Liver (tissue), 9 donors: ENCODE data around the gene FAM169A. TPM values are rescaled to one million over a fixed set of nuclear protein-coding genes. Genes with fewer than 3 reads are reported as not detected.
A peak's percentile ranks its signal among the peaks of the same experiment; 100 is the strongest.

Experiments
- DNase-seq: peaks from one replicate; pipeline ENCODE4 v3.0.0-alpha.2; 2017; ENCODE audit warnings: low spot score
- H3K27ac ChIP-seq, 2 donors: one replicate each; pipeline ENCODE4 v1.7.0; 2013; ENCODE audit warnings: inconsistent platforms in 2 of 2, low read length in 2 of 2, control low read depth in 1 of 2, low read depth in 1 of 2, mild to moderate bottlenecking in 1 of 2
- H3K27me3 ChIP-seq, 4 donors: one replicate each; pipeline versions ENCODE4 v1.6.1 to v1.7.0; 2013; ENCODE audit warnings: low read length in 3 of 4, inconsistent platforms in 1 of 4, mild to moderate bottlenecking in 1 of 4, moderate library complexity in 1 of 4; ENCODE audit not compliant: control insufficient read depth in 4 of 4, insufficient read depth in 4 of 4
- H3K36me3 ChIP-seq, 4 donors: one replicate each; pipeline versions ENCODE4 v1.6.1 to v1.7.0; 2013; ENCODE audit warnings: low read length in 3 of 4, mild to moderate bottlenecking in 3 of 4, low read depth in 1 of 4, moderate library complexity in 1 of 4; ENCODE audit not compliant: control insufficient read depth in 4 of 4, insufficient read depth in 3 of 4
- H3K4me1 ChIP-seq, 4 donors: one replicate each; pipeline versions ENCODE4 v1.6.1 to v1.7.0; 2013; ENCODE audit warnings: low read length in 3 of 4, mild to moderate bottlenecking in 3 of 4, moderate library complexity in 1 of 4; ENCODE audit not compliant: control insufficient read depth in 4 of 4, insufficient read depth in 4 of 4
- H3K4me3 ChIP-seq, 3 donors: one replicate each; pipeline versions ENCODE4 v1.6.1 to v1.7.0; 2013; ENCODE audit warnings: low read length in 3 of 3, control low read depth in 1 of 3, low read depth in 1 of 3, mild to moderate bottlenecking in 1 of 3
- H3K9ac ChIP-seq, 2 donors: one replicate each; pipeline ENCODE4 v1.7.0; 2013; ENCODE audit warnings: low read length in 2 of 2, mild to moderate bottlenecking in 2 of 2, moderate library complexity in 2 of 2, control low read depth in 1 of 2, low read depth in 1 of 2
- H3K9me3 ChIP-seq, 4 donors: one replicate each; pipeline versions ENCODE4 v1.6.1 to v1.7.0; 2013; ENCODE audit warnings: low read length in 3 of 4; ENCODE audit not compliant: control insufficient read depth in 4 of 4
- ATF3 ChIP-seq: IDR thresholded peaks from 2 replicates; pipeline ENCODE4 v1.6.1; 2016; ENCODE audit warnings: antibody characterized with exemption
- CTCF ChIP-seq: fragments of 150-350 bp; IDR thresholded peaks from 2 replicates; pipeline ENCODE4 v1.5.1; 2017; ENCODE audit warnings: improper control_type of control experiment, low read depth, low read length; ENCODE audit not compliant: missing input control
- EGR1 ChIP-seq, 2 donors: IDR thresholded peaks; 2 replicates each; pipeline ENCODE4 v1.6.1; 2016 to 2018; ENCODE audit warnings: antibody characterized with exemption in 2 of 2, low read depth in 2 of 2
- FOXA1 ChIP-seq: IDR thresholded peaks from 2 replicates; pipeline ENCODE4 v1.6.1; 2016; ENCODE audit warnings: antibody characterized with exemption
- HNF4A ChIP-seq, 2 donors: conservative IDR thresholded peaks; 2 replicates each; pipeline ENCODE4 v1.6.1; 2016; ENCODE audit warnings: antibody characterized with exemption in 2 of 2, mild to moderate bottlenecking in 2 of 2
- JUND ChIP-seq, 2 donors: IDR thresholded peaks; 2 replicates each; pipeline ENCODE4 v1.6.1; 2016; ENCODE audit warnings: antibody characterized with exemption in 2 of 2
- MAX ChIP-seq: IDR thresholded peaks from 2 replicates; pipeline ENCODE4 v1.6.1; 2016; ENCODE audit warnings: antibody characterized with exemption
- RAD21 ChIP-seq, 2 donors: IDR thresholded peaks; 2 replicates each; pipeline ENCODE4 v1.6.1; 2016; ENCODE audit warnings: antibody characterized with exemption in 2 of 2, mild to moderate bottlenecking in 2 of 2
- REST ChIP-seq: IDR thresholded peaks from 2 replicates; pipeline ENCODE4 v1.6.1; 2016; ENCODE audit warnings: antibody characterized with exemption, mild to moderate bottlenecking
- SP1 ChIP-seq: IDR thresholded peaks from 2 replicates; pipeline ENCODE4 v1.6.1; 2018; ENCODE audit warnings: antibody characterized with exemption, mild to moderate bottlenecking
- TAF1 ChIP-seq: conservative IDR thresholded peaks from 2 replicates; pipeline ENCODE4 v1.6.1; 2016; ENCODE audit warnings: antibody characterized with exemption, mild to moderate bottlenecking
- YY1 ChIP-seq: IDR thresholded peaks from 2 replicates; pipeline ENCODE4 v1.6.1; 2016; ENCODE audit warnings: antibody characterized with exemption, mild to moderate bottlenecking
- ZBTB33 ChIP-seq: IDR thresholded peaks from 2 replicates; pipeline ENCODE4 v1.6.1; 2016; ENCODE audit warnings: antibody characterized with exemption
- WGBS: extraction: QIAGEN DNeasy Blood & Tissue Kit; methylation state at CpG from one replicate; pipeline ENCODE4 v1.1.7; 2013; 5-methylcytosine and 5-hydroxymethylcytosine counted together
- polyA plus RNA-seq, 2 donors: library from polyadenylated mRNA; stranded (reverse) in 1 of 2; unstranded in 1 of 2; fragments of 200-250 nt in 1 of 2; fragments of >200 nt in 1 of 2; fragmentation: Nextera tagmentation in 1 of 2; extraction: Ambion mirVana in 1 of 2; gene quantifications; one replicate each; pipeline versions ENCODE4 v1.2.1 to v1.2.3, GENCODE V29; 2013 to 2015
- total RNA-seq, 2 donors: library from RNA; depleted of rRNA; stranded (reverse); fragments of >200 nt; gene quantifications; one replicate each; pipeline ENCODE4 v1.2.3, GENCODE V29; 2014
- donor health status: healthy.
- donor health status: healthy.
- donor health status: healthy.
- donor health status: healthy.
- donor health status: healthy.

FAM169A gene
- total and polyA plus RNA-seq, 4 donors, result 0.58 to 5.0 (median 0.92) TPM

GRCh38 chr5:74766849-74767578 is 99.2 kb downstream of the FAM169A start, which contains the start of the genes GFM2 and NSA2 (continued):
- peak in 1 of 2 donors; percentile 58 for TF ChIP-seq RAD21 (IDR thresholded peaks at IDR 0.05)

GRCh38 chr5:74766418-74766848 is 99.8 kb downstream of the FAM169A start:
- Histone ChIP-seq H3K9me3 (no peaks in the 10 kb centered on the region), H3K27ac (peak overlapping the region; percentile 72 to 86), H3K27me3 (no peaks in the 10 kb centered on the region), H3K4me3 (peak overlapping the region; percentile 86 to 100 (median 96)), H3K4me1 (peaks cover 6 to 26% (median 23%) of the 10 kb centered on the region in 4 donors), H3K9ac (peak overlapping the region; percentile 81 to 84), H3K36me3 (peaks cover 3 to 27% (median 17%) of the 10 kb centered on the region in 4 donors)
- DNase-seq, result no peak
- under 1% methylated on average over 10 of the region's 10 CpGs for WGBS
- peak; percentile 58 to 78 for TF ChIP-seq RAD21 (IDR thresholded peaks at IDR 0.05)
- peak; percentile 59 for TF ChIP-seq CTCF
- TF ChIP-seq TAF1, result no peak

GRCh38 chr5:74765929-74766328 is 100.3 kb downstream of the FAM169A start:
- Histone ChIP-seq H3K9me3 (no peaks in the 10 kb centered on the region), H3K36me3 (peaks cover 3 to 27% (median 14%) of the 10 kb centered on the region in 4 donors), H3K4me1 (peaks cover 6 to 26% (median 23%) of the 10 kb centered on the region in 4 donors), H3K27me3 (no peaks in the 10 kb centered on the region), H3K4me3 (peak overlapping the region; percentile 86 to 100 (median 96)), H3K9ac (peak overlapping the region; percentile 81 to 84), H3K27ac (no peak overlapping the region)
- WGBS, result 59% methylated on average over 27 of the region's 27 CpGs
- DNase-seq, result no peak
- no peak for TF ChIP-seq HNF4A (conservative IDR thresholded peaks at IDR 0.05)
- TF ChIP-seq FOXA1, result no peak
- no peak for TF ChIP-seq CTCF
- no peak for TF ChIP-seq TAF1
- TF ChIP-seq ATF3, result no peak
- TF ChIP-seq MAX, result no peak
- TF ChIP-seq REST, result no peak
- TF ChIP-seq ZBTB33, result no peak
- TF ChIP-seq YY1, result no peak
- no peak for TF ChIP-seq RAD21 (IDR thresholded peaks at IDR 0.05)
- no peak for TF ChIP-seq EGR1 (IDR thresholded peaks at IDR 0.05; ENCODE audit: low read depth in 2 of 2)
- TF ChIP-seq JUND (IDR thresholded peaks at IDR 0.05), result no peak
- TF ChIP-seq SP1, result no peak
